Keratinocyte (primary cell): ENCODE results near the gene PACSIN2. TPM values are rescaled to one million over a fixed set of nuclear protein-coding genes. Genes with fewer than 3 reads are reported as not detected.

Experiments used
- DNase-seq: peaks from one replicate; pipeline ENCODE4 v3.0.0-alpha.2; 2011; ENCODE audit warnings: low read depth, missing footprints, low spot score
- FAIRE-seq: peaks from 2 replicates; lab custom pipeline; 2011; peaks lifted over from hg19 to GRCh38; lab: Jason Lieb, UNC
- H2AFZ ChIP-seq: 2 replicates; pipeline ENCODE4 v1.6.0; 2012; ENCODE audit warnings: low read length, control low read depth, inconsistent platforms; ENCODE audit not compliant: control insufficient read depth
- H3K27ac ChIP-seq: 2 replicates; pipeline ENCODE4 v1.5.1; 2011; ENCODE audit warnings: low read length; ENCODE audit not compliant: control insufficient read depth, insufficient read depth
- H3K27me3 ChIP-seq: 3 replicates; pipeline ENCODE4 v1.6.0; 2011; ENCODE audit warnings: low read length; ENCODE audit not compliant: control insufficient read depth, insufficient read depth; ENCODE audit errors: extremely low read depth
- H3K36me3 ChIP-seq, 2 experiments: 2 replicates in 1 of 2; 3 replicates in 1 of 2; pipeline ENCODE4 v1.5.1; 2011; ENCODE audit warnings: low read length in 2 of 2, mild to moderate bottlenecking in 1 of 2; ENCODE audit not compliant: control insufficient read depth in 2 of 2, insufficient read depth in 2 of 2; ENCODE audit errors: extremely low read depth in 1 of 2
- H3K4me1 ChIP-seq: 3 replicates; pipeline ENCODE4 v1.5.1; 2011; ENCODE audit warnings: low read length; ENCODE audit not compliant: control insufficient read depth, insufficient read depth; ENCODE audit errors: extremely low read depth
- H3K4me2 ChIP-seq: 3 replicates; pipeline ENCODE4 v1.6.0; 2011; ENCODE audit warnings: low read depth, low read length; ENCODE audit not compliant: control insufficient read depth, insufficient read depth; ENCODE audit errors: extremely low read depth
- H3K4me3 ChIP-seq, 3 experiments: fragments of 200-600 bp in 1 of 3; sonication (generic) in 1 of 3; 2 replicates in 2 of 3; 3 replicates in 1 of 3; pipeline ENCODE4 v1.5.1; 2011 to 2016; ENCODE audit warnings: low read length in 3 of 3, mild to moderate bottlenecking in 3 of 3, control low read depth in 2 of 3, inconsistent platforms in 1 of 3, low read depth in 1 of 3, mixed read lengths in 1 of 3, mixed run types in 1 of 3, moderate library complexity in 1 of 3; ENCODE audit not compliant: control insufficient read depth in 2 of 3, insufficient read depth in 2 of 3; ENCODE audit errors: extremely low read depth in 1 of 3
- H3K79me2 ChIP-seq: 2 replicates; pipeline ENCODE4 v1.6.0; 2012; ENCODE audit warnings: low read length; ENCODE audit not compliant: control insufficient read depth, insufficient read depth
- H3K9ac ChIP-seq: 3 replicates; pipeline ENCODE4 v1.6.0; 2011; ENCODE audit warnings: low read length; ENCODE audit not compliant: control insufficient read depth, insufficient read depth; ENCODE audit errors: extremely low read depth
- H3K9me1 ChIP-seq: 3 replicates; pipeline ENCODE4 v1.6.0; 2011; ENCODE audit warnings: low read length; ENCODE audit not compliant: control insufficient read depth, insufficient read depth; ENCODE audit errors: extremely low read depth
- H3K9me3 ChIP-seq: 2 replicates; pipeline ENCODE4 v1.5.1; 2012; ENCODE audit warnings: low read depth, low read length; ENCODE audit not compliant: control insufficient read depth
- H4K20me1 ChIP-seq: 3 replicates; pipeline ENCODE4 v1.6.0; 2011; ENCODE audit warnings: low read length; ENCODE audit not compliant: control insufficient read depth, insufficient read depth; ENCODE audit errors: extremely low read depth
- EZH2 ChIP-seq: IDR thresholded peaks from one replicate; pipeline ENCODE4 v1.6.1; 2012; ENCODE audit warnings: inconsistent platforms, mild to moderate bottlenecking, low read length, moderate library complexity
- dilution Hi-C: fragments of 300-500 bp; cut with MboI; formaldehyde crosslinking; loops from one replicate; pipeline ENCODE4 v1.7.0; 2020; ENCODE audit warnings: low sequenced_read_pairs; ENCODE audit not compliant: extremely low pct_ligation_motif_present
- polyA plus RNA-seq, 5 experiments: library from polyadenylated mRNA; depleted of rRNA in 3 of 5; stranded (reverse) in 3 of 5; stranded (forward) in 1 of 5; unstranded in 1 of 5; fragments of >200 nt; gene quantifications; 1 replicate in 1 of 5; 2 replicates in 3 of 5; 3 replicates in 1 of 5; pipeline versions ENCODE4 v1.2.1 to v1.2.3, GENCODE V29; 2011 to 2012; ENCODE audit warnings: missing spikeins in 2 of 5, low read depth in 1 of 5, low replicate concordance in 1 of 5
- TF ChIP-seq, protein P1 (sequence below), 3 experiments: IDR thresholded peaks in 1 of 3; conservative IDR thresholded peaks in 1 of 3; optimal IDR thresholded peaks in 1 of 3; 2 replicates in 2 of 3; 3 replicates in 1 of 3; pipeline versions ENCODE3 to v1.5.1; 2011; ENCODE audit warnings: low read length in 3 of 3, mild to moderate bottlenecking in 3 of 3, moderate library complexity in 2 of 3, control low read depth in 1 of 3, inconsistent platforms in 1 of 3; ENCODE audit not compliant: insufficient read depth in 2 of 3; ENCODE audit errors: extremely low read depth in 1 of 3

PACSIN2 gene
- polyA plus RNA-seq, 1 donor (not counting 4 experiments of a cell fraction or from before 2014, with no cell fraction given): 55.5 TPM

DNA sequence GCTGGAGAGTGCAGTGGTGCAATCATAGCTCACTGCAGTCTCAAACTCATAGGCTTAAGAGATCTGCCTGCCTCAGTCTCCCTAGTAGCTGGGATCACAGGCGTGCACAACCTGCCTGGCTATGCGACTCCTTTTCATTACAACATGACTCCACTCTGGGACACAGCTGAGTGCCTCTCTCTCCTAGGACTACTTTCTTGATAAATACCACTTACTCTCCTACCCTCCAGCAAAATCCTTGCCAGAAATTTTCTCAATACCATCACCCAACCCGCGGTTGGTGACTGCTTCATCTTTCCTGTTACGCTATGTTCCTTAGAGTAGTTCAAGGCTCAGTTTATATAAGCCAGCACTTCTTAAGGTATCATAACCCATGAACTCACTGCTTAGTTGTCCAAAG lies 184.8 kb downstream of the PACSIN2 start:
- H3K27me3 ChIP-seq: no peaks in the 10 kb centered on the region
- no peaks in the 10 kb centered on the region for H3K9me1 ChIP-seq
- no peak overlapping the region for H3K4me2 ChIP-seq
- H3K27ac ChIP-seq: no peak overlapping the region
- no peak for TF ChIP-seq EZH2
- TF ChIP-seq, protein P1, sequence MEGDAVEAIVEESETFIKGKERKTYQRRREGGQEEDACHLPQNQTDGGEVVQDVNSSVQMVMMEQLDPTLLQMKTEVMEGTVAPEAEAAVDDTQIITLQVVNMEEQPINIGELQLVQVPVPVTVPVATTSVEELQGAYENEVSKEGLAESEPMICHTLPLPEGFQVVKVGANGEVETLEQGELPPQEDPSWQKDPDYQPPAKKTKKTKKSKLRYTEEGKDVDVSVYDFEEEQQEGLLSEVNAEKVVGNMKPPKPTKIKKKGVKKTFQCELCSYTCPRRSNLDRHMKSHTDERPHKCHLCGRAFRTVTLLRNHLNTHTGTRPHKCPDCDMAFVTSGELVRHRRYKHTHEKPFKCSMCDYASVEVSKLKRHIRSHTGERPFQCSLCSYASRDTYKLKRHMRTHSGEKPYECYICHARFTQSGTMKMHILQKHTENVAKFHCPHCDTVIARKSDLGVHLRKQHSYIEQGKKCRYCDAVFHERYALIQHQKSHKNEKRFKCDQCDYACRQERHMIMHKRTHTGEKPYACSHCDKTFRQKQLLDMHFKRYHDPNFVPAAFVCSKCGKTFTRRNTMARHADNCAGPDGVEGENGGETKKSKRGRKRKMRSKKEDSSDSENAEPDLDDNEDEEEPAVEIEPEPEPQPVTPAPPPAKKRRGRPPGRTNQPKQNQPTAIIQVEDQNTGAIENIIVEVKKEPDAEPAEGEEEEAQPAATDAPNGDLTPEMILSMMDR (optimal IDR thresholded peaks at IDR 0.05 in 1 of 3, IDR thresholded peaks at IDR 0.05 in 1 of 3, conservative IDR thresholded peaks at IDR 0.05 in 1 of 3; ENCODE audit: extremely low read depth in 1 of 3, insufficient read depth in 2 of 3, low read length in 3 of 3): no peak
- dilution Hi-C loops: no loop called here
- DNase-seq: no peak
- H3K4me3 ChIP-seq: no peak overlapping the region
- H4K20me1 ChIP-seq: no peaks in the 10 kb centered on the region
- no peaks in the 10 kb centered on the region for H3K4me1 ChIP-seq
- no peak overlapping the region for H2AFZ ChIP-seq
- no peaks in the 10 kb centered on the region for H3K9me3 ChIP-seq
- FAIRE-seq: no peak
- no peaks in the 10 kb centered on the region for H3K79me2 ChIP-seq
- H3K9ac ChIP-seq: no peak overlapping the region
- peaks cover 9 to 33% of the 10 kb centered on the region in 2 experiments for H3K36me3 ChIP-seq

DNA sequence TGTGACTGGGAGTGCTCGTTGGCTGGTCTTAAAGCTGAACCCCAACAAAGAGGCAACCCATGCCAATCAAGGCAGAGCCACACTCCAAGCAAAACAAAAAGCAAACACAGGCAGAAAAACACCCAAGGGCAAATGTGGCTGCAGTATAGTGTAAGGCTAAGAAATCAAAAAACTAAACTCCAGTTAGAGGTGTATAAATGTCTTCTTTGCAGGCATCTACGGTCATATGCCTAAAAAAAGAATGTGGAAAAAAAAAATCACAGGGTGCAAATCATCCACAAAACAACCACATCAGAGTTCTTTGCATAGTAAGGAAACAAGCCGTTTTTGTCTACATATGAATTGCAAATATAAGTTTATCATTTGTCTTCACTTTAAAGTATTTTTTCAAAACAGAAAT lies 185.6 kb downstream of the PACSIN2 start:
- no peaks in the 10 kb centered on the region for H3K9me3 ChIP-seq

More for the DNA sequence above, 185.6 kb downstream of the PACSIN2 start:
- no peaks in the 10 kb centered on the region for H3K4me1 ChIP-seq
- no peaks in the 10 kb centered on the region for H4K20me1 ChIP-seq
- H3K4me2 ChIP-seq: no peak overlapping the region
- no peak overlapping the region for H3K4me3 ChIP-seq
- H3K27ac ChIP-seq: no peak overlapping the region
- DNase-seq (no peak), FAIRE-seq (no peak)
- H3K36me3 ChIP-seq: peaks cover 11 to 27% of the 10 kb centered on the region in 2 experiments
- no peak for TF ChIP-seq EZH2
- TF ChIP-seq, protein P1 (optimal IDR thresholded peaks at IDR 0.05 in 1 of 3, IDR thresholded peaks at IDR 0.05 in 1 of 3, conservative IDR thresholded peaks at IDR 0.05 in 1 of 3; ENCODE audit: extremely low read depth in 1 of 3, insufficient read depth in 2 of 3, low read length in 3 of 3): no peak
- H3K9me1 ChIP-seq: no peaks in the 10 kb centered on the region
- no peaks in the 10 kb centered on the region for H3K79me2 ChIP-seq
- H2AFZ ChIP-seq: no peak overlapping the region
- H3K9ac ChIP-seq: no peak overlapping the region
- dilution Hi-C loops: no loop called here
- no peaks in the 10 kb centered on the region for H3K27me3 ChIP-seq
